ENCODE data around the gene TCF12. TPM values are rescaled to one million over a fixed set of nuclear protein-coding genes. Genes with fewer than 3 reads are reported as not detected.

TCF12 gene
- polyA plus RNA-seq, 1 donor (not counting 4 experiments of a cell fraction or from before 2014, with no cell fraction given) = 48.3 TPM

GRCh38 chr15:56988219-56988618 is 69.8 kb downstream of the TCF12 start:
- FAIRE-seq = no peak
- dilution Hi-C loops (cut with MboI; ENCODE audit: extremely low pct_ligation_motif_present, low sequenced_read_pairs) = no loop called here
- Histone ChIP-seq H2AFZ (ENCODE audit: control insufficient read depth, low read length) (no peak overlapping the region), H3K9ac (ENCODE audit: control insufficient read depth, extremely low read depth, insufficient read depth, low read length) (no peak overlapping the region), H4K20me1 (ENCODE audit: control insufficient read depth, extremely low read depth, insufficient read depth, low read length) (no peaks in the 10 kb centered on the region), H3K79me2 (ENCODE audit: control insufficient read depth, insufficient read depth, low read length) (peaks cover 66% of the 10 kb centered on the region), H3K27me3 (ENCODE audit: control insufficient read depth, extremely low read depth, insufficient read depth, low read length) (no peaks in the 10 kb centered on the region), H3K36me3 (ENCODE audit: control insufficient read depth in 2 of 2, extremely low read depth in 1 of 2, insufficient read depth in 2 of 2, low read length in 2 of 2) (no peaks in the 10 kb centered on the region), H3K9me3 (ENCODE audit: control insufficient read depth, low read depth, low read length) (no peaks in the 10 kb centered on the region), H3K4me1 (ENCODE audit: control insufficient read depth, extremely low read depth, insufficient read depth, low read length) (peaks cover 17% of the 10 kb centered on the region), H3K27ac (ENCODE audit: control insufficient read depth, insufficient read depth, low read length) (no peak overlapping the region), H3K4me3 (ENCODE audit: control insufficient read depth in 2 of 3, extremely low read depth in 1 of 3, insufficient read depth in 2 of 3, low read depth in 1 of 3, low read length in 3 of 3) (no peak overlapping the region), H3K9me1 (ENCODE audit: control insufficient read depth, extremely low read depth, insufficient read depth, low read length) (no peaks in the 10 kb centered on the region), H3K4me2 (ENCODE audit: control insufficient read depth, extremely low read depth, insufficient read depth, low read depth, low read length) (no peak overlapping the region)
- no peak for DNase-seq (ENCODE audit: low read depth, low spot score)
- no peak for TF ChIP-seq EZH2 (IDR thresholded peaks at IDR 0.05; ENCODE audit: low read length)
- TF ChIP-seq CTCF (optimal IDR thresholded peaks at IDR 0.05 in 1 of 3, IDR thresholded peaks at IDR 0.05 in 1 of 3, conservative IDR thresholded peaks at IDR 0.05 in 1 of 3; ENCODE audit: extremely low read depth in 1 of 3, insufficient read depth in 2 of 3, low read length in 3 of 3) = no peak

DNA sequence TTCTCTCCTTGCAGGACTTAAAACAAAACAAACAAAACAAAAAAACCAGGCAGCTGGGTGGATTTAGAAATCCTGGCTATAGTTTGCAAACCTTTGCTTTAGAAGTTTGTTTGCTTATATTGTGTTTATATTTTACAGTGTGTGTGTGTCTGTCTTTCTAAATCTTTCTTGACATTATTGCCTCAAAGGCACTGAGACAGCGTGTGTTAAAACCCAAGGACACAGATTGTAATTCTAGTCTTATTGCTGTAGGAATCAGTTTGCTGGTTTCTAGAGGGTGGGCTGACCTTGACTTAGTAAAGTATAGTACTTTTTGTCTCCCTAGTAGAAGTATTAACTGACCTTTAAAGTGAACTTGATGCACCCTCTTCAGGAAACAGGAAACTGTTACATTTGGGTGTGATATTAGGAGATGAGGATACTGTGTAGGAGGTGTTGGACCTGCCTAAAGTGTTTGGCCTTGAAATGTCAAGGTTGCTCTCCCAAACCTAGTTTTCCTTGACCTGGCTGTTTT is 71.0 kb downstream of the TCF12 start:
- Histone ChIP-seq H2AFZ (ENCODE audit: control insufficient read depth, low read length) (no peak overlapping the region), H3K27me3 (ENCODE audit: control insufficient read depth, extremely low read depth, insufficient read depth, low read length) (no peaks in the 10 kb centered on the region), H3K9me1 (ENCODE audit: control insufficient read depth, extremely low read depth, insufficient read depth, low read length) (no peaks in the 10 kb centered on the region), H3K9me3 (ENCODE audit: control insufficient read depth, low read depth, low read length) (no peaks in the 10 kb centered on the region), H3K4me1 (ENCODE audit: control insufficient read depth, extremely low read depth, insufficient read depth, low read length) (peaks cover 13% of the 10 kb centered on the region), H4K20me1 (ENCODE audit: control insufficient read depth, extremely low read depth, insufficient read depth, low read length) (no peaks in the 10 kb centered on the region), H3K27ac (ENCODE audit: control insufficient read depth, insufficient read depth, low read length) (no peak overlapping the region), H3K4me2 (ENCODE audit: control insufficient read depth, extremely low read depth, insufficient read depth, low read depth, low read length) (no peak overlapping the region), H3K4me3 (ENCODE audit: control insufficient read depth in 2 of 3, extremely low read depth in 1 of 3, insufficient read depth in 2 of 3, low read depth in 1 of 3, low read length in 3 of 3) (no peak overlapping the region), H3K79me2 (ENCODE audit: control insufficient read depth, insufficient read depth, low read length) (peaks cover 55% of the 10 kb centered on the region), H3K9ac (ENCODE audit: control insufficient read depth, extremely low read depth, insufficient read depth, low read length) (no peak overlapping the region), H3K36me3 (ENCODE audit: control insufficient read depth in 2 of 2, extremely low read depth in 1 of 2, insufficient read depth in 2 of 2, low read length in 2 of 2) (peaks cover 0 to 2% of the 10 kb centered on the region in 2 experiments)
- DNase-seq (ENCODE audit: low read depth, low spot score) (no peak), FAIRE-seq (peak; percentile 49)
- TF ChIP-seq CTCF (optimal IDR thresholded peaks at IDR 0.05 in 1 of 3, IDR thresholded peaks at IDR 0.05 in 1 of 3, conservative IDR thresholded peaks at IDR 0.05 in 1 of 3; ENCODE audit: extremely low read depth in 1 of 3, insufficient read depth in 2 of 3, low read length in 3 of 3) (no peak), EZH2 (IDR thresholded peaks at IDR 0.05; ENCODE audit: low read length) (no peak)
- dilution Hi-C loops (cut with MboI; ENCODE audit: extremely low pct_ligation_motif_present, low sequenced_read_pairs) = no loop called here

Measured in keratinocyte (primary cell).